HG02970 (cell line): ENCODE results near the gene PHF23.

Experiments
- ATAC-seq: cut with Tn5 transposase; IDR thresholded peaks from one replicate; pipeline ENCODE4 v1.9.1; 2021; ENCODE audit warnings: mild to moderate bottlenecking, moderate library complexity, moderate number of reproducible peaks; ENCODE audit not compliant: unreplicated experiment, low FRiP score

Gene PHF23

DNA sequence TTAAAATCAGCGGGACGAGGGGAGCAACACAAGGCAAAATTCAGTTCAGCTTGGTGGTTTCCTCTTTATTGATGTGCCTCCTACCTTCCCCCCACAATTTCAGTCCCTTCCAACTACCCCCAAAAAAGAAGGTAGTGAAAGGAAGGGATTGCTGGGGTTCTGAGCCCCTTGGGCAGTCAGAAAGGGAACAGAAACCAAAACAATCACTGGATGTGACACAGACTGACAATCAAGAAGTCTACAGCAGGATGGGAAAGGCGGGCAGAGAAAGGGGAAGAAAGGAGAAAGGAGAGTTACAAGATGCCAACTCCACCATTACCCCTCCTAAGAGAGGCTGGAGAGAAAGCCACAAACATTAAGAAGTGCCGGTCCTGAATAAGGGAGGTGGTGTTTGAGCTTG, 1.1 kb upstream of the PHF23 start:
- ATAC-seq, result no peak

DNA sequence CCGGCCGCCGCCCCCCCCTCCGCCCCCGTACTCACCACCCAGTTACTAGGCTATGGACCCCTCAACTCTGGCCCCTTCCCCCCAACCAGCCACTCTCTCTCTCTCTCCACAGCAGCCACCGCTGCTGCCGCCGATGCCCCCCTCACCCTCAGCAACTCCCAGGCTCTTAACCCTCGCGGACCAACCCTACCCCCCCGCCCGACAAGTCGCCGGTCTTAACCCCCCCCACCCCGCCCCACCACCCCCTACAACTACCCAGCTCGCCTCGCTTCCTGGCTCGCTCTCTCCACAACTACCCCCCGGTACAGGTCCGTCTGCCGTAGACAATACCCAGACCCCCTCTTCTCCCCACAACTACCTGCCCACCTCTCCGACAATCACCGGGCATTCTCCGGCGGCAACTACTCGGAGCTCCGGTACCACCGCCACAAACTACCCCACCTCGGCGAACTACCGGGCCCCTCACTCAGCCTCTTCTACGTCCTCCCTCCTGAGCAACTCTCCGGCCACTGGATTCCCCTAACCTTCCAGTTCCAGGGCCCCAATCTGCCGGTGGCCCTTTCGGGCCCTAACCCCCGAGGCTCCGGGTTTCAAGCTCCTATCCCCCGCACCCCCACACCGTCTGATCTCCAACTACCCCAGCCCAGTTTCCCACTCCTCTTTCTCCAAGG, 702 bp downstream of the PHF23 start:
- ATAC-seq, result no peak

DNA sequence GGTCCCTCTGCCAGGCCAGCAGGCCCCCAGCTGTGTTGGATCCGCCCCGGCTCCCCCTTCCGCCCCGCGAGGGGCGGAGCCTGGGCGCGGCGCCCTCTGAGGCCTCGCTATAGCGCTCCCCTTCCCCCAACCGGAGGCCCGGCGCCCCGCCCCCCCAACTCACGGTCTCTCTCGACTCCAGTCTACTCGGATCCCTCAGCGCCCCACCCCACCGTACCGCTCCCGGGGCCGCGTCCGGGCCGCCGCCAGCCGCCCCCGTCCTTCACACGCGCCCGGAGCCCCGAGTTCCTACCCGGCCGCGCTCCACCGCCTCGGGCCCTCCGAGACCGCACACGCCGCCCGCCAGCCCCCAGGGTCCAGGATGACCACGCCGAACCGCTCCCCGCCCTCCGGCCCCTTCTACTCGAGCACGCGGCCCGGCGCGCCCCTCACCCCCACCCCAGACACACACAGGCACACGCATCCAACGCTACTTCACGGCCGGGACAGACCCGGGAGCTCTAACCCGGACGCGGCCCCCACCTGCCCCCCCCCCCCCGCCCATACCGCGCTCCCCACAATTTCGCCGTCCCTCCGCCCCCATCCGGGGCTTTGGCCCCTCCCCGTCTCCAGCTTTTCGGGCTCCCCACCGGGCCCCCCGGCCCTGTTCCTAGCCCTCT, 1.4 kb downstream of the PHF23 start:
- no peak for ATAC-seq

DNA sequence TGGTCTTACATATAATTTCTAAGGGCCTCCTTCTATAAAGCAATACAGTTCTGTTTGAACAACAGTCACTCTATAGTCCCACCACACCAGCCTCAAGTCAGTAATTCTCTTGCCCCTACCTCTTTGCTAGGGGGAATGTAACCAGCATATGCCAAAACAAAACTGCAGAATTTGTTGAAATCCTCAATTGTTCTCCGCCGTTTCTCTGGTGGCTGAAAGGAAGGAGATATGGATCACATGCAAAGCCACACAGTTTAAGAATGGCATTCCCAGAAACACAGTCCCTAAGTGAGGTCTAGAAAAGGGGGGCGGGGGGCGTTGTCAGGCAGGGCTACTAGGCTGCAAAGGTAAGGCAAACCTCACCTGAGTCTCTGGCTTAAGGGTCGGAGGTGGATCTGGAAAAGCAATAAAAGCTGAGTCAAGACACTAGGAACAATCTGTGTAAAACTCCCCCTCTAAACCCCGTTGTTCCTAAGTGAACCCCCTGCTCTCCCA, 1.9 kb downstream of the PHF23 start:
- no peak for ATAC-seq

DNA sequence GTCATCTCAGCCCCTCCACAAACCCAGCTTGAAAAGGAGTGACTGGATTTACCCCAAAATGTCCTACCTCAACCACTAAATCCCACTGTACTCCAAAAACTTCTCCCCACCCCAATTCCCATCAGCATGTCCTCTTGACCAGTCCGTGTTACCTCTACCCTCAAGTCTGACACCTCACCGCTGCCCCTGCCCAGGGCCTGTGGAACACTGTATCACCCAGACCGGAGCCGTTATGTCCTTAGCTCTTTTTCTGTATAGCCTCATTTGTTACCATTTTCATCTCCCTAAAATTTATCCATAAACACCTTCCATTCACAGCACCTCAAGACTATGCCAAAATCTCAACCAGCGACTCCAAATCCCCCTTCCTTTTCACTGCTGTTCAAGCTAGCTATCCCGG, 2.4 kb downstream of the PHF23 start:
- ATAC-seq, result no peak

DNA sequence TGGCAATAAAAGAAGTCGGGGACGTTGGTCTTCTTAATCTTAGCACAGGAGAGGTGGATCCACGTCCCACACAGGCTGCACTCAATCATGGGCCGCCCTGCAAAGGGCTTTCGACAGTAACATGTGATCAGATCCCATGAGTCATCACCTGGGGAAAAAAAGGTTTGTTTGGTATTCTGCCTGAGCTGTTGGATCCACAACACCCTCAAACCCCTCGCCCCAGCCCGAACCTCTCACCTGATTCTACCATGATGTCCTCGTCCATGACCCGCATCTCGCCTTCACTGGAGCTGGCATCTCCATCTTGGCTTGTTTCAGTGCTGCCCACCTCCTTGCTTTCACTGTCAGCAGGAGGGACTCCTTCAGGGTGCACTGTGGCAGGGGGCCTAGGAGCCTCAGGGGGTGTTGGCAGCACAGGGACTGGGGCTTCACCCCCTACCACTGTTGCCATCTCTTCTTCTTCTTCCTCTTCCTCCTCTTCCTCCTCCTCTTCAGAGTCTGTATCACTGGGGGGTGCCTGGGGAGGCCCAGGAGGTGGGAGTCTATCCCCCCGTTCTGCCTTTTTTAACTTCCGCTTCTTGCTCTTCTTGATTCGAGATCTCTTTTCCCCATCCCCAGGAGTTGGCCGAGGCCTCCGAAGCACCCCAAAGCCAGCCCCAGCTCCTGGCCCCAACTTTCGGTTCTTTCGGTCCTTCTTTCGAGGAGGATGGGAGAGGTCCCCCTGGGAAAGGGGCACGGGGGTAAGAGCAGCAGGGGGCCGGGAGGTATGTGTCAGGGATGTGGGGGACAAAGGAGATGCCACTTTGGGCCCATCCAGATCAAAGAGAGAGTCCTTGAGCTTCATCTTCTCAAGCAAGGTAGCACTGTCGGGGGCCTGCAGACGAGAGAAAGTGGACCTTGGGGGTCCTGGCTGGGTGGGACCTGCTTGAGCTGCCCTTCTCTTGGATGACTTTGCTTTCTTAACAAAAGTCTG, 3.3 kb downstream of the PHF23 start:
- ATAC-seq, result no peak

DNA sequence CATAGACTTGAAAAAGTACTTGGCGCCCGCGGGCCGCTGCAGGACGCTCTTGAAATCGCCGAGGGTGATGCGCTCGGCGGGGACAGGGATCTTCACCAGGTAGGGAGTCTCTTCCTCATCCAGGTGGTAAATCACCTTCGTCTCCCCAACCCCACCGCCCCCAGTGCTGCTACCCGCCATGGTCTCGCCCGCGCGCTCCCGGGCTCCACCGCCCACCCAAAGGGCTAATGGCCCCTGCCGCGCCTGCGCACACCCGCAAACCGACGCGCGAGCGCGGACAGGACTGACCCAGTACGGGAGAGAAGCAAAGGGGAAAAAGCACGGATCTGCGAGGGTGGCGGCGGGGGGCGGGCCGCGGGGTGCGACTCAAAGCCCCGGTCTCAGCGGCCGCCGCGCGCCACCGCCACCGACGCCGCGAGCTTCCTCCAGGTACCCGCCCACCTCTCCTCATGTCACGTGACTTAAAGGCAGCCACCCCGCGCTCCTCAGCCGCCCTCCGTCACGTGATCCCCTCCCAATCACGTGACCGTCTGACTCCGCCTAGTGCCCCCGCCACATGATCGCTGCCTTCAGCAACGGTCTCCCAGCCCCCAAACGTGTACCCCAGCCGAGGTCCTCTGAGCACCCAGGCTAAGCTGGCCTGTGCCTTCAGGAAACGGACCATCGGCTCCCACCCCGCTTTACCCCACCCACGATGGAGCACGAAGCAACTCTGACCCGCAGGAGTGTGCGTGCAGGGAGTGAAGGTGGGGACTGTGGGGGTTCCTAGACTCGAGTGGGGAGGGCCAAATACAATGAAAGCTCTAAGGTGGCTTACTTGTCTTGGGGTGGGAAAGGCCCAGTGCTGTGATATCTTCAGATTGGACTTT, 4.9 kb downstream of the PHF23 start, which contains the start of gene DVL2:
Gene DVL2 (minus strand): TSS at position 435 of the 869 bp plus-strand sequence. CDS start 255 bp downstream, at position 180.
- ATAC-seq, result peak; percentile 56

DNA sequence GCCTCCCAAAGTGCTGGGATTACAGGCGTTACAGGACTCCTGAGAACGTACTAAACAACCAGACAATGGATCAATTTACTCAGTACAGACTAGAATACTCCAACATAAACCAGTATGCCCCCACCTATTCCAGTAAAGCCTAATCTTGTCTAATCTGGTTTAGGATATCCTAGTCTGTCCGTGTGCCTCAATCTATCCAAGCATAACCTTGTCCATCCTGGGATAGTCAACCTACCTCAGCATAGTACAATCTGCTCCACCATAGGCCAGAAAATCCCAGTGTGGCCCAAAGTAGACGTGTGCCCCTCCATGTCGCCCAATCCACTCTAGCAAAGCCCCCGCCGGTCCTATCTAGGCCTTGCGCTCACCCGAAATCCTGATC, 5.6 kb downstream of the PHF23 start:
- ATAC-seq, result no peak

DNA sequence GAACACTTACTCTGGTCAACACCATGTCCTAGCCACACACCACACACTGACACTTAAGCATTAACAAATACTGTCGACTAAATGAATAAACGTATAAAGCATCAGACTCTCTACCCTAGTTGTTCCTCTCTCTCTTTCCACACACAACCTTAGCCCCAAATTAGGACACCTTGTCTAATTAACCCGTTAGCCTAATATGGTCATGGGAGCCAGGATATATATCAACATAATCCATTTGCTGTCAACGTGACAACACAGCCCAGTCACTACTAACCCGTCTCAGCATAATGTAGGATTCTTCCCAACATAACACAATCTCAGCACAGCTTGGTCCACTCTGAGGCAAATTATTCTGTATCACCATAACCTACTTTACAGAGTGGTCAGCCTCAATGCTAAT, 7.1 kb downstream of the PHF23 start:
- no peak for ATAC-seq

DNA sequence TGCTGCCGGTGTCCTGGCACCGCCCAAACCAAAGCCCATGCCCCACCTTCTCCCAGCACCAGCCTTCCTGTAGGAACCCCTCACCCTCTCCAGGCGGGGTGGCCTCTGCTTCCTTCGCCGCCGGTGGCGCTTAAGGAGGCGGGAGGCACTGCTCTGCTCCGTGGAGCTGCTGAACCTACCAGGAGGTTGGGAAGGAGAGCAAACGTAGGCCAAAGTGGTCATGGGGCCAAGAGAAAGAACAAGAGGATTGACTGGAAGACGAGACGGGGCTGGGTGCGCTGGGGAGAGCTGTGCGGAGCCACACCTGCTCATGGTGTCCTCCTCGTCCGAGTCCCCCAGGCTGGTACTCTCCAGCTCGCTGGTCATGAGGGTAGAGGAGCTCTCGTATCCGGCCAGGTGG, 9.8 kb downstream of the PHF23 start:
- ATAC-seq, result no peak

DNA sequence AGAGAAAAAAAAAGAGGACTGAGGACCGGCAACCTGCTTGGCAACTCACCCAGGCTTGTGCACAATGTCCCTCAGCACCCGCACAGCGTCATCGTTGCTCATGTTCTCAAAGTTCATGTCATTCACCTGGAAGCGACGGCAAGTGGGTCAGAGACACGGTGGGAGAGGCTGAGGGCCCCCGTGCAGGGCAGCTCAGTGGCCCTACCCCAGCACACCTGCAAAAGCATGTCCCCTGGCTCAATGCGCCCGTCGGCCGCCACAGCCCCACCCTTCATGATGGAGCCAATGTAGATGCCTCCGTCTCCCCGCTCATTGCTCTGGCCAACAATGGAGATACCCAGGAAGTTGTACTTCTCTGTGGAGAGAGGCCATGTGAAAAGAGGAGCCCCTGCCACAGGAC, 10.3 kb downstream of the PHF23 start:
- ATAC-seq, result no peak

DNA sequence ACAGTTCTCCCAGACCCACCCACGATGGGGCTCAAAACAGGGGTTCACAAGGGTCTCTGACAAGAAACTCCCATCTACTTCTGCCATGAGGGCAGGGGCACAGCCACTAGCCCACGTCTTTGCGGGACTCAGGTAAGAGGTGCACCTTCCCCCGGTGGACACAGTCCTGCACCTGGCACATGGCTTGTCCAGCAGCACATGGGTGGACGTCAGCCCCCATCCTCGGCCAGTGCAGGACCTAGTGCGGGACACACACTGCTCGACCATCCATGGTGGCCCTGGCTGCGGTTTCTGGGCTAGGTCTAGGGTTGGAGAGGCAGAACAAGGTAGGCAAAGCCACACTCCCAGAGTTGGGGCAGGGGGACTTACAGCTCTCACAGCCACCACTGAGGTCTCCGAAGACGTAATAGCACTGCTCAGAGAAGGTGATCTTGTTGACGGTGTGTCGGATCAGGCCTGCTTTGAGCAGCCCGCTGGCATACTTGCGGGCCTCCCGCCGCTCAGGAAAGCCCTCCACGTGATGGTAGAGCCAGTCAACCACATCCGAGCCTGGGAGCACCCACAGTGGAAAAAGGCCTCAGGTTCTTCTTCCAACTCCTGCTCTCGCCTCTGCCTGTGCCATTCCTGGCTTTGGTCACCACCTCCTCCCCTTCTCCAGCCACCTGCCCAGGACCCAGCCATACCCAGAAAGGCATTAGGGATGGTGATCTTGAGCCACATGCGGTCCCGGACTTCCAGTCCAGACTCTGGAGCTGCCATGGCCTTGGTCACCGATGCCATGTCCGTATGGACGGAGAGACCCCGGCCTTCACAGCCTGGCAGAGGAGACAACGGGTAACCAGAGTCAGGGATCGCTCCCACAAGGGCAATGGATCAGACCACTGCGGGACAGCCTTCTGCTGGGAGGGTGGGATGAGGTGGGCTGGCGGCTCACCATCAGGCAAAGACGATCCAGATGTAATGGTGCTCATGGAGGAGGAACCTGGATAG, 12.2 kb downstream of the PHF23 start:
- no peak for ATAC-seq

DNA sequence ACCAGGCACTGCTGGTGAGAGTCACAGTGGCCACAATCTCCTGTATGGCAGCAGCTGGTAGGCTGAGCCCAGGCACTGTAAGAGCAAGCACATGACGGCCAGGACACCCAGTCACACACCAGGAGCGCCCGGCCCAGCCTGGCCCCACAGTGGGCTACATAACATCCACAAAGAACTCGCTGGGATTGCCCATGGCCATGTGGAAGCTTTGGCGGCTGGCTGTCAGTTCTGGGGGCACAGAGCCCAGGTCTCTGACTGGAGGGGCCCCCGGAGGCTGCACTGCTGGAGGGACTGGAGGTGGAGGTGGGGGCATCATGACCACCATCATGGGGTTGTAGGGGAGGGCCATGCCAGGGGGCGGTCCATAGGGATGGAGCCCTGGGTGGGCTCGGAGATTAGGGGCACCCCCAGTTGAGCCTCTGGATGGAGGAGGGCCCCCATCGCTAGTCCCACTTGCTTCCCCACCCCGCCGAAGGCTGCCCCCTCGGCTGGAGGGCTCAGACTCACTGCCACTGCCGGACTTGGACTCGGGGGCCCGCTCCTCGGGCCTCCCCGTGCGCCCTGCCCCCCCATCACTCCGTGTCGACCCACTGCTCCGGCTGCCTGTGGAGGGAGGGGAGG, 13.4 kb downstream of the PHF23 start:
- ATAC-seq, result no peak

DNA sequence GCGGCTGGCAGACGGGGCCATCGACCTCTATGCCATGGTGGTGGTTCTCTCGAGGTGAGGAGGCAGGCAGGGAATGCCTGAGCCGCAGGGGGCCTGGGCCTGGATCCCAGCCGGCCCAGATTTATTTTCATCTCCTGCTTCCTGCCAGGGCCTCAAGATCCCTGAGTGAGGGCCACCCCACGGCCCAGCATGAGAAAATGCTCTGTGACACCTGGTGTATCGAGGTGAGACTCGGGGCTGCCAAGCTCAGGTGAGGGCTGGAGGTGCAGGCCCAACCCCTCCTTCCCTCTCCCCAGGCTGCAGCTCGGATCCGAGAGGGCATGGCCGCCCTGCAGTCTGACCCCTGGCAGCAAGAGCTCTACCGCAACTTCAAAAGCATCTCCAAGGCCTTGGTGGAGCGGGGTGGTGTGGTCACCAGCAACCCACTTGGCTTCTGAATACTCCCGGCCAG, 14.6 kb downstream of the PHF23 start:
- no peak for ATAC-seq

DNA sequence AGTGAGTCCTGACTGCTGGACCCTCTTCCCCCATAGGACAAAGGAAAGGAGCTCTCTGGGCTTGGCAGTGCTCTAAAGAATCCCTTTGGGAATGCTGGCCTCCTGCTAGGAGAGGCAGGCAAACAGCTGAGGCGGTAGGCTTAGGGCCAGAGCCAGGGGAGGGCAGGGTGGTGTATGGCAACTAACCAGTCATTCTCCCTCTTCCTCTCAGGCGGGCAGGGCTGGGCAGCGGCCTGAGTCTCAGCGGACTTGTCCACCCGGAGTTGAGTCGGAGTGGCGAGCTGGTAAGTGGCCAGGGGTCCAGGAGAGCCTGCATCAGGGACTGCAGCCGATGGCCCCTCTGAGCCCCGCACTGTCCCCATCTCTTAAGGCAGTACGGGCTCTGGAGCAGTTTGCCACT, 15.1 kb downstream of the PHF23 start:
- ATAC-seq, result no peak

DNA sequence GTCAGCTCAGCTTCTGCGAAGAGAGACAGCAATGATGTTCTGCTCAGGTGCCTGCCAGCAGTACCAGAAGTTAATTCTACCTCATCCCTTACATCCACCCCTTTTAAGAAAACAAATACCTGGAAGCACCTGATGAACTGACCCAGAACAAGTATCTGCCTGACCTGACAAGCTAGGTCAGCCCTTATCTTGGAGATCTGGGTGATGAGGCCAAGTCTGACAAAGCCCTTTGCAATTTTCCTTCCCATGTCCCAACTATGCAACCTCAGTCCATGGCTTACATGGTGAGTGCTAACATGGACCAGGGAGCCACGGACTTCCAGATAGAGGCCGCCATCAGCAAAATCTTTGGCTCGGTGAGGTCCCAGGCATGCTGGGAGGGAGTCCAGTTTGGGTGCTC, 15.9 kb downstream of the PHF23 start:
- ATAC-seq, result no peak

DNA sequence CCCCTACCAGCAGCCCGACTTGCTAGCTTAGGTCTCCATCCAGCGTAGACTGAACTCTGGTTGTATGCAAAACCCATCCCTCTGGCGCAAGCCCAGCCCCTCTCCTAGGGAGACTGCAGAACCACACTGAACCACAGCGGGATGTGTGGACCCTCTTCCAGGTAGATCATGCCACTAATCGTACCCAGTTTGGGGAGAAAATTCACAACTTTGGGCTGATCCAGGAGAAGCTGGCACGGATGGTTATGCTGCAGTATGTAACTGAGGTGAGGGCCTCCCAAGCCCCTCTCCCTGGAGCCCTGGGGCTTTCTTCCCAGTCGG, 16.3 kb downstream of the PHF23 start:
- no peak for ATAC-seq

DNA sequence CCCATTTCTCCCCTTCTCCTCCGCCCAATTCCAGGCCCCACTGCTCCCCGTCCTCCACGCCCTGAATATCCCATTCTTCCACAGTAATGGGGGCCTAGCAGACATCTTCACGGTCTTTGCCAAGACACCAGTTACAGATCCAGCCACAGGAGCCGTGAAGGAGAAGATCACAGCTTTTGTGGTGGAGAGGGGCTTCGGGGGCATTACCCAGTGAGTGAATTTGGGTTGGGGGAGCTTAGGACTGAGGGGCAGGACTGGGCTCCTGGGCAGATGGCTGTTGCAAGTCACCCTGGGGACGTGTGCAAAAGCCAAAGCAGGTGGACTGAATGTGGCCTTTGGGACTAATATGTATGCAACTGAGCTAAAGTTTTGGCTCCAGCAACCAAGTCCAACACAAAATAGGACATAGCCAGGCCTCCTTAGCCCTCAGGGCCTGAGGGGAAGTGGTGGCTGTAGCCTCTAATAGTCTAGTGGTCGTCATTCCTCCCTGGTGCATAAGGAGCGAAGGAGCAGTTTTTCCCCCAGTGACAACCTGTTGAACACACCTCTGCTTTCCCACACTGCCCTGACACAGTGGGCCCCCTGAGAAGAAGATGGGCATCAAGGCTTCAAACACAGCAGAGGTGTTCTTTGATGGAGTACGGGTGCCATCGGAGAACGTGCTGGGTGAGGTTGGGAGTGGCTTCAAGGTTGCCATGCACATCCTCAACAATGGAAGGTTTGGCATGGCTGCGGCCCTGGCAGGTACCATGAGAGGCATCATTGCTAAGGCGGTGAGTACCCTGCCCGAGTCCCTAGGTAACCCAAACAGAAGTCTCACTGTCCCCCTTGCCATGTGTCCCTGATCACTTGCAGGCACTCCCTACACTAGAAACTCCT, 16.9 kb downstream of the PHF23 start:
- ATAC-seq, result no peak
